Subcutaneous adipose tissue (tissue), 4 donors: ENCODE results near the gene CCDC88A. TPM values are rescaled to one million over a fixed set of nuclear protein-coding genes. Genes with fewer than 3 reads are reported as not detected.

Source experiments
- total RNA-seq, 4 donors: library from RNA; depleted of rRNA; stranded (reverse); fragments of >200 nt; gene quantifications; one replicate each; pipeline ENCODE4 v1.1.0, GENCODE V29; 2016
- TF ChIP-seq, protein P1 (sequence below): fragments of 450-650 bp; IDR thresholded peaks from one replicate; pipeline ENCODE4 v1.5.1; 2016; ENCODE audit warnings: low read depth, mild to moderate bottlenecking, control low read depth, antibody characterized with exemption, moderate library complexity

The CCDC88A gene
- total RNA-seq, 4 donors from 2014 or later: 55.2 to 269 (median 76.6) TPM

DNA sequence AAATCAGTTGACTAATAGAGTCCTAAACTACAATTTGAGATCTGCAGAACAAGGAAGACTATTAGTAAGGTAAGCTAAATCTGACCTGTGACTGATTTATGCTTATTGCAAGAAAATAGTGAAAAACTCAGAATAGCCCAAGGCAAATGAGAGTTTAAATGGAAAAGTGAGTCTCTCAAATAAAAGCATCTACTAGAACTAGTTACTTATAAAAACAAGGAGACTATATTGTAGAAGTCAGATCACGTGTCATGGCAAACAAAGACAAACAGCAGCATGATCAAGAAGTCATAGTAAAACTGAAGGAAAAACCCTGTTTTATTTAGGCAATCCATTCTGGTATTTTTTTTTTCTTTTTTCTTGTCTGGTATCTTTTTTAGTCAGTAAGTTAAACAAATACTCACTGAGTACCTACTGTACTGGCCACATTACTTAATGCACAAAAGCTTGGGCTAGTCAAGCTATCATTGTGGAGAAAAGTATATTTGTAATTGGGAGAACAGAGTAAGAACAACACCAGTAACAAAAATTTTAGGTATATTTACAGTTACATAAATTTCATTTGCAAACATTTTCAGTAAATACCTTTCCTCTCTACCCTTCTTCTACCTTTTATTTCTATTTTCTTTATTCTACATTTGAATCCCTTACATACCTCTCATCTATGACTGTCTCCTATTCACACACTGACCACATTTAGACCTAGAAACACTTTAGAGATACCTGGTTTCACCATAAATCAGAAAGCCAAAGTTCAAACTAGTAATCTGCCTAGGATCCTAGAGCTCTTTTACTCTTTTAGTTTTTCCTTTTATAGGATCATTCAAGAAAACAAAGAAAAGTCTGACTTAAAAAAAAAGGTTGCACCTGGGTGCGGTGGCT is 23.7 kb downstream of the CCDC88A start:
- TF ChIP-seq, protein P1, sequence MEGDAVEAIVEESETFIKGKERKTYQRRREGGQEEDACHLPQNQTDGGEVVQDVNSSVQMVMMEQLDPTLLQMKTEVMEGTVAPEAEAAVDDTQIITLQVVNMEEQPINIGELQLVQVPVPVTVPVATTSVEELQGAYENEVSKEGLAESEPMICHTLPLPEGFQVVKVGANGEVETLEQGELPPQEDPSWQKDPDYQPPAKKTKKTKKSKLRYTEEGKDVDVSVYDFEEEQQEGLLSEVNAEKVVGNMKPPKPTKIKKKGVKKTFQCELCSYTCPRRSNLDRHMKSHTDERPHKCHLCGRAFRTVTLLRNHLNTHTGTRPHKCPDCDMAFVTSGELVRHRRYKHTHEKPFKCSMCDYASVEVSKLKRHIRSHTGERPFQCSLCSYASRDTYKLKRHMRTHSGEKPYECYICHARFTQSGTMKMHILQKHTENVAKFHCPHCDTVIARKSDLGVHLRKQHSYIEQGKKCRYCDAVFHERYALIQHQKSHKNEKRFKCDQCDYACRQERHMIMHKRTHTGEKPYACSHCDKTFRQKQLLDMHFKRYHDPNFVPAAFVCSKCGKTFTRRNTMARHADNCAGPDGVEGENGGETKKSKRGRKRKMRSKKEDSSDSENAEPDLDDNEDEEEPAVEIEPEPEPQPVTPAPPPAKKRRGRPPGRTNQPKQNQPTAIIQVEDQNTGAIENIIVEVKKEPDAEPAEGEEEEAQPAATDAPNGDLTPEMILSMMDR: no peak

DNA sequence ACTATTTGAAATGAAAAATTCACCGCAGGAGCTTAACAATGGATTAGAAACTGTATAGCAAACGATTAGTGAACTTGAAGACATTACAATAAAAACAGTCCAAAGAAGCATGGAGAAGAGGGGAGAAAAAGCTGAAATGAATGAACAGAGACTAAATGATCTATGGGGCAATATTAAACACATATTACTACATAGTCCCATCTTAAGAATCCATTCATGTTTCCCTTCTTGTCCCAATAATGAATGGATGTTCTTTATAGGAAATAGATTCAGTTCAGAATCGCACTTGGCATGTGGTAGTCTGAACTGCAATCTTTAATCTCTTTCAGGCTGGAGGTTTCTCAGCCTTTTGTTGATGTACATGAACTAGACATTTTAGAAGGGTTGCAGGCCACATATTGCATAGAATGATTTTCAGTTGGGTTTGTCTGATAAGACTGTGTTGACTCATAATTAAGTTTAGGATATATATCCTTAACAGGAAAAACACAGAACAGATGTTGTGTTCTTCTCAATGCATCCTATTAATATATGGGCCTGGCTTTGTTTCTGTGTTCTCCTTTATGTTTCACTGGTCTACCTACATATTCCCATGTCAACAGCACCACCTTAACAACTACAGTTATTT is 27.9 kb downstream of the CCDC88A start:
- TF ChIP-seq, protein P1: no peak

DNA sequence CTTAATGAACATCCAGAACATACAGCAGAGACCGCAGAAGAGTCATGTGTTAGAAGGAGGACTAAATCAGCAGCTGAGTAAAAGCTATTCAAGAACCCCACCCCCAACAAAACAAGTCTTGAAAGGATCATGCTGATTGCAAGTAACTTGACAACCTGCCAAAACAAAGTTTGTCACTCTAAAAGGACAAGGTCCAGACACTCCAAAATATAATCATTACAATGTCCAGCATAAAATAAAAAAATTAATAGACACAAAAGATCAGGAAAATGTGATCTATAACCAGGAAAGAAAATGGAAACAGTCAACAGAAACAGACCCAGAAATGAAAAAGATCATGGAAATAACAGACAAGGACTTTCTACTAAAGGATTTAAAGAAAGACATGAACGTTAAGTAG is 28.5 kb downstream of the CCDC88A start:
- TF ChIP-seq, protein P1: no peak

DNA sequence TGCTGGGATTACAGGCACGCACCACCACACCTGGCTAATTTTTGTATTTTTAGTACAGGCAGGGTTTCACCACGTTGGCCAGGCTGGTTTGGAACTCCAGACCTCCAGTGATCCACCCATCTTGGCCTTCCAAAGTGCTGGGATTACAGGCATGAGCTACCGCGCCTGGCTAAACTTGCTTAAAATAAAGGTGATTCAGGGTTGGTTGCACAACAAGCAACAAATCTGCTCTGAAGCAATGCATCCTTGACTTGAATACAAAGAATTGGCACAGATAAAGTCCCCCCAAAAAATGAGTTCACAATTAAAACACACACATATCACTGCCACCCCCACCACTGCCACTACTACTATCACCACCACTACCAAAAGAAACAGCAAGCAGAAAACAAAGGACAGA is 34.9 kb downstream of the CCDC88A start:
- TF ChIP-seq, protein P1: no peak

DNA sequence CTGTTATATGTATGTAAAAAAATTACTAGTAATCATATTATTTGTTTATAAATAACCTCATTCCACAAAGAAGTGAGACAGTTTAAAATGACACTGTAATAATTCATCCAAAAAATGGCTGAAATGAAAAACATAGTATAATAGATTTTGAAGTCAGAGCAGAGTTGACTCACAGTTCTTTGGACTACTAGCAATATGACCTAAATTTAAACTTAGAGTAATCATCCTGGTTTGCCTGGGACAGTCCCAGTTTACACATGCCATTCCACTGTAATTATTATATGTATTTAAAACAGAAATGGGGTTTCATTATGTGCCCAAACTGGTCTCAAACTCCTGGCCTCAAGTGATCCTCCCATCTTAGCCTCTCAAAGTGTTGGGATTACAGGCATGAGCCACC is 48.3 kb downstream of the CCDC88A start:
- TF ChIP-seq, protein P1: no peak

DNA sequence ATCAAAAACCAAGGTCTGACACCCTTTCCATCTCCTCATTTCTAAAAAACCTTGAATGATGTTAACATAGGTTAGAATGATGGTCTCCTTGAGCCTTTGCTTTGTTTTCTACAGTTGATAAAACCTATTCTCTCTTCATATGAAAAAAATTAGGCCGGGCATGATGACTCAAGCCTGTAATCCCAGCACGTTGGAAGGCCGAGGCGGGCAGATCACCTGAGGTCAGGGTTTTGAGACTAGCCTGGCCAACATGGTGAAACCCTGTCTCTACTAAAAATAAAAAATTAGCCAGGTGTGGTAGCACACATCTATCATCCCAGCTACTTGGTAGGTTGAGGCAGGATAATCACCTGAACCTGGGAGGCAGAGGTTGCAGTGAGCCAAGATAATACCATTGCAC is 49.4 kb downstream of the CCDC88A start:
- TF ChIP-seq, protein P1: no peak

DNA sequence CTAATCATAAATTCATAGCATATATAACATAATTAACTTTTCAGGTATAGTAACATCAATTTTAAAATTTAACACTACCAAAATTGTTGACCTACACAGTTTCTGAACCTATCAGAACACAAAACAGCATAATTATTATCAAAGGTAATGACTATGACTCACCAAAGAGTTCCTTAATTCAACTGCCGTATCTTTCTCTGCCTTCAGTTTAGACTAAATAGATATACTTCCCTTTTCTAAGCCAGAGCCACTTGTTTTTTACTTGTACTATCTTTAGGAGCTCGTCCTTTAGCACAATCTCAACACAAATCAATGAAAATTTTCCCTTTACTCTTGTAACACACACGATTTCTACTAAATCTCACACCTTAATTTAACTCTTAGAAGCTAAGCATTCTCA is 54.4 kb downstream of the CCDC88A start:
- TF ChIP-seq, protein P1: no peak
